ENCODE results near the gene KCNQ1. TPM values are rescaled to one million over a fixed set of nuclear protein-coding genes. Genes with fewer than 3 reads are reported as not detected.

The KCNQ1 gene
- polyA plus RNA-seq, 1 donor from 2014 or later = not detected

GRCh38 chr11:2529636-2530035 lies 84.8 kb downstream of the KCNQ1 start:
- no peaks in the 10 kb centered on the region for H3K79me2 ChIP-seq (replicated peaks; ENCODE audit: insufficient read depth, low read length)
- no peaks in the 10 kb centered on the region for H3F3A ChIP-seq (ENCODE audit: insufficient read depth, low read length, poor library complexity, severe bottlenecking)
- H3K4me3 ChIP-seq (ENCODE audit: low read length) = no peak overlapping the region
- TF ChIP-seq, protein P1, sequence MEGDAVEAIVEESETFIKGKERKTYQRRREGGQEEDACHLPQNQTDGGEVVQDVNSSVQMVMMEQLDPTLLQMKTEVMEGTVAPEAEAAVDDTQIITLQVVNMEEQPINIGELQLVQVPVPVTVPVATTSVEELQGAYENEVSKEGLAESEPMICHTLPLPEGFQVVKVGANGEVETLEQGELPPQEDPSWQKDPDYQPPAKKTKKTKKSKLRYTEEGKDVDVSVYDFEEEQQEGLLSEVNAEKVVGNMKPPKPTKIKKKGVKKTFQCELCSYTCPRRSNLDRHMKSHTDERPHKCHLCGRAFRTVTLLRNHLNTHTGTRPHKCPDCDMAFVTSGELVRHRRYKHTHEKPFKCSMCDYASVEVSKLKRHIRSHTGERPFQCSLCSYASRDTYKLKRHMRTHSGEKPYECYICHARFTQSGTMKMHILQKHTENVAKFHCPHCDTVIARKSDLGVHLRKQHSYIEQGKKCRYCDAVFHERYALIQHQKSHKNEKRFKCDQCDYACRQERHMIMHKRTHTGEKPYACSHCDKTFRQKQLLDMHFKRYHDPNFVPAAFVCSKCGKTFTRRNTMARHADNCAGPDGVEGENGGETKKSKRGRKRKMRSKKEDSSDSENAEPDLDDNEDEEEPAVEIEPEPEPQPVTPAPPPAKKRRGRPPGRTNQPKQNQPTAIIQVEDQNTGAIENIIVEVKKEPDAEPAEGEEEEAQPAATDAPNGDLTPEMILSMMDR (IDR thresholded peaks at IDR 0.05; ENCODE audit: poor library complexity, severe bottlenecking) = no peak
- no peaks in the 10 kb centered on the region for H3K9me3 ChIP-seq (ENCODE audit: low read length)
- H2AFZ ChIP-seq (ENCODE audit: low read depth, low read length) = no peak overlapping the region
- no peak overlapping the region for H3K27ac ChIP-seq (ENCODE audit: low read length)
- no peaks in the 10 kb centered on the region for H3K9me2 ChIP-seq (ENCODE audit: insufficient read depth, low read length)
- H3K9ac ChIP-seq (ENCODE audit: low read length) = no peak overlapping the region
- no peaks in the 10 kb centered on the region for H3K36me3 ChIP-seq (ENCODE audit: insufficient read depth, low read length)
- H3K4me2 ChIP-seq (ENCODE audit: low read length) = no peak overlapping the region
- no peaks in the 10 kb centered on the region for H3K27me3 ChIP-seq (ENCODE audit: insufficient read depth, low read depth, low read length)
- H4K20me1 ChIP-seq (ENCODE audit: insufficient read depth) = no peaks in the 10 kb centered on the region

DNA sequence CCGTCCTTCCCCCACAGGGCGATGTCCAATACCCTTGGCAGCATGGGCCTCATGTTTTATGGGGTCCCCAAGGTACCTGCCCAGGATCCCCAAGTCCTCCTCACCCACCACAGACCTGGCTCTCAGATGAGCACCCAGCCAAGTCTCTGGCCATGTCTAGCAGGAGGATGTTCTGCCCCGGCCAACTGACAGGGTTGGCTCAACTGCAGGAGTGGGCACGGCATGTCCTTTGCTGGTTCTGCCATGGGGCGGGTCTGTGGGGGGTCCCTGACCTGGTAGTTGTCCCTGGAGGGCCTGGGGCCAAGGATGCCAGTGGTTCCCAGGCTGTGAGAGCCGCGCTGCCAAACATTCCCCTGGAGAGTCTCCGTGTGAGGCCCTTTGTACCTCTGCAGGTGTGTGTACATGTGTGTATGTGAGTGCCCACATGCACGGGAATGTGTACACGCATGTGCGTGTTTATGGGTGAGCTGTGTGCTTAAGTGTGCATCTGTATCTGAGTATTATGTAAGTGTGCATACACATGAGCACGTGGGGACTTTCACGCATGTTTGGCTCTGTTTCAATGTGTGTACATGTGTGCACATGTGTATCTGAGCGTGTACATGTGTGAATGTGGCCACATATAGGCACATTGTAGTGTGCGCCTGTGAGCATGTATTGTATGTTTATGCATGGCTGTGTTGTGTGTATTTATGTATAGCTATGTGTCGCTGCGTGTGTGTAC lies 85.5 kb downstream of the KCNQ1 start:
- Histone ChIP-seq H3K27ac (ENCODE audit: low read length) (no peak overlapping the region), H3K27me3 (ENCODE audit: insufficient read depth, low read depth, low read length) (no peaks in the 10 kb centered on the region), H3K9me2 (ENCODE audit: insufficient read depth, low read length) (no peaks in the 10 kb centered on the region), H2AFZ (ENCODE audit: low read depth, low read length) (no peak overlapping the region), H3K36me3 (ENCODE audit: insufficient read depth, low read length) (no peaks in the 10 kb centered on the region), H3K9me3 (ENCODE audit: low read length) (no peaks in the 10 kb centered on the region), H3K4me3 (ENCODE audit: low read length) (no peak overlapping the region), H3K79me2 (replicated peaks; ENCODE audit: insufficient read depth, low read length) (no peaks in the 10 kb centered on the region), H3K9ac (ENCODE audit: low read length) (no peak overlapping the region), H4K20me1 (ENCODE audit: insufficient read depth) (no peaks in the 10 kb centered on the region), H3F3A (ENCODE audit: insufficient read depth, low read length, poor library complexity, severe bottlenecking) (no peaks in the 10 kb centered on the region), H3K4me2 (ENCODE audit: low read length) (no peak overlapping the region)
- TF ChIP-seq RAD21 (conservative IDR thresholded peaks at IDR 0.05) (no peak), SMC3 (conservative IDR thresholded peaks at IDR 0.05; ENCODE audit: poor library complexity) (no peak), TAF1 (IDR thresholded peaks at IDR 0.05; ENCODE audit: low read depth) (no peak), MXI1 (conservative IDR thresholded peaks at IDR 0.05; ENCODE audit: poor library complexity, severe bottlenecking) (no peak), EZH2 (IDR thresholded peaks at IDR 0.05; ENCODE audit: borderline replicate concordance, insufficient read depth, low read length, poor library complexity, severe bottlenecking) (no peak), POLR2AphosphoS5 (IDR thresholded peaks at IDR 0.05) (no peak), EP300 (conservative IDR thresholded peaks at IDR 0.05; ENCODE audit: poor library complexity, severe bottlenecking) (no peak)
- TF ChIP-seq, protein P2, sequence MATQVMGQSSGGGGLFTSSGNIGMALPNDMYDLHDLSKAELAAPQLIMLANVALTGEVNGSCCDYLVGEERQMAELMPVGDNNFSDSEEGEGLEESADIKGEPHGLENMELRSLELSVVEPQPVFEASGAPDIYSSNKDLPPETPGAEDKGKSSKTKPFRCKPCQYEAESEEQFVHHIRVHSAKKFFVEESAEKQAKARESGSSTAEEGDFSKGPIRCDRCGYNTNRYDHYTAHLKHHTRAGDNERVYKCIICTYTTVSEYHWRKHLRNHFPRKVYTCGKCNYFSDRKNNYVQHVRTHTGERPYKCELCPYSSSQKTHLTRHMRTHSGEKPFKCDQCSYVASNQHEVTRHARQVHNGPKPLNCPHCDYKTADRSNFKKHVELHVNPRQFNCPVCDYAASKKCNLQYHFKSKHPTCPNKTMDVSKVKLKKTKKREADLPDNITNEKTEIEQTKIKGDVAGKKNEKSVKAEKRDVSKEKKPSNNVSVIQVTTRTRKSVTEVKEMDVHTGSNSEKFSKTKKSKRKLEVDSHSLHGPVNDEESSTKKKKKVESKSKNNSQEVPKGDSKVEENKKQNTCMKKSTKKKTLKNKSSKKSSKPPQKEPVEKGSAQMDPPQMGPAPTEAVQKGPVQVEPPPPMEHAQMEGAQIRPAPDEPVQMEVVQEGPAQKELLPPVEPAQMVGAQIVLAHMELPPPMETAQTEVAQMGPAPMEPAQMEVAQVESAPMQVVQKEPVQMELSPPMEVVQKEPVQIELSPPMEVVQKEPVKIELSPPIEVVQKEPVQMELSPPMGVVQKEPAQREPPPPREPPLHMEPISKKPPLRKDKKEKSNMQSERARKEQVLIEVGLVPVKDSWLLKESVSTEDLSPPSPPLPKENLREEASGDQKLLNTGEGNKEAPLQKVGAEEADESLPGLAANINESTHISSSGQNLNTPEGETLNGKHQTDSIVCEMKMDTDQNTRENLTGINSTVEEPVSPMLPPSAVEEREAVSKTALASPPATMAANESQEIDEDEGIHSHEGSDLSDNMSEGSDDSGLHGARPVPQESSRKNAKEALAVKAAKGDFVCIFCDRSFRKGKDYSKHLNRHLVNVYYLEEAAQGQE (IDR thresholded peaks at IDR 0.05; ENCODE audit: borderline replicate concordance) = no peak
- TF ChIP-seq, protein P1 (IDR thresholded peaks at IDR 0.05; ENCODE audit: poor library complexity, severe bottlenecking) = no peak

Measured in neural cell (in vitro differentiated cells).